Upper lobe of right lung (tissue), 1 donor: ENCODE results near the gene FLYWCH1. TPM values are rescaled to one million over a fixed set of nuclear protein-coding genes. Genes with fewer than 3 reads are reported as not detected.

ENCODE experiments used
- ATAC-seq: fragments of 200-7000 bp; cut with Tn5 transposase; one replicate; pipeline ENCODE4 v1.9.1; 2020; ENCODE audit warnings: mild to moderate bottlenecking, moderate library complexity
- DNase-seq: peaks from one replicate; pipeline ENCODE4 v3.0.0-alpha.2; 2020
- H3K27ac ChIP-seq: fragments of 200-600 bp; one replicate; pipeline ENCODE4 v1.8.0; 2022
- H3K27me3 ChIP-seq: fragments of 200-600 bp; one replicate; pipeline ENCODE4 v1.8.0; 2022; ENCODE audit warnings: mild to moderate bottlenecking
- H3K36me3 ChIP-seq: fragments of 200-600 bp; one replicate; pipeline ENCODE4 v1.8.0; 2022
- H3K4me1 ChIP-seq: fragments of 200-600 bp; one replicate; pipeline ENCODE4 v1.8.0; 2022
- H3K4me3 ChIP-seq: fragments of 200-600 bp; one replicate; pipeline ENCODE4 v1.8.0; 2022; ENCODE audit warnings: mild to moderate bottlenecking
- H3K9me3 ChIP-seq: fragments of 200-600 bp; one replicate; pipeline ENCODE4 v1.8.0; 2022
- CTCF ChIP-seq: fragments of 200-600 bp; IDR thresholded peaks from one replicate; pipeline ENCODE4 v1.8.0; 2022; ENCODE audit warnings: antibody characterized with exemption
- intact Hi-C: fragments of 100-400 bp; cut with DNase I; formaldehyde crosslinking; loops from one replicate; pipeline ENCODE4 v1.11.0; 2022
- total RNA-seq: library from RNA; stranded (reverse); fragmentation: NEBNext Ultra II Directional; extraction: Animal tissue kit (Norgen Biotek cat#: 25700); gene quantifications from one replicate; pipeline ENCODE4 v1.2.1, GENCODE V29; 2021
- donor health status: DM: no; HTN: yes; CAD: no; lungs with severe emphysema.

Gene FLYWCH1
- total RNA-seq, 1 donor from 2014 or later, result 41.3 TPM

- peaks cover 6% of the 10 kb centered on the region for H3K27me3 ChIP-seq
- TF ChIP-seq CTCF, result no peak
- H3K9me3 ChIP-seq, result no peaks in the 10 kb centered on the region
- DNase-seq, result no peak
- H3K36me3 ChIP-seq, result no peaks in the 10 kb centered on the region
- no peak overlapping the region for H3K4me3 ChIP-seq
- no peaks in the 10 kb centered on the region for H3K4me1 ChIP-seq
- intact Hi-C loops, result no loop called here
- no peak overlapping the region for H3K27ac ChIP-seq
- no peak for ATAC-seq
Measured at GRCh38 chr16:3000540-3000939, 88.8 kb downstream of the FLYWCH1 start.

Other genes starting within 250 kb of the FLYWCH1 start
- gene KCTD5, start 229.4 kb upstream of the FLYWCH1 start, total RNA-seq, result 23.8 TPM
- gene PRSS27, start 191.7 kb upstream of the FLYWCH1 start, total RNA-seq, result 0.81 TPM
- gene SRRM2, start 159.3 kb upstream of the FLYWCH1 start, total RNA-seq, result 660 TPM
- gene ELOB, start 134.7 kb upstream of the FLYWCH1 start, total RNA-seq, result 179 TPM
- not detected for gene PRSS33, start 124.4 kb upstream of the FLYWCH1 start, total RNA-seq
- not detected for gene PRSS41, start 113.5 kb upstream of the FLYWCH1 start, total RNA-seq
- gene PRSS21, start 94.7 kb upstream of the FLYWCH1 start, total RNA-seq, result 17.1 TPM
- not detected for gene ZG16B, start 81.6 kb upstream of the FLYWCH1 start, total RNA-seq
- gene PRSS22, start 53.8 kb upstream of the FLYWCH1 start, total RNA-seq, result 15.2 TPM
- gene FLYWCH2, start 28.7 kb upstream of the FLYWCH1 start, total RNA-seq, result 29.0 TPM
- gene KREMEN2, start 52.3 kb downstream of the FLYWCH1 start, total RNA-seq, result not detected
- gene PAQR4, start 57.4 kb downstream of the FLYWCH1 start, total RNA-seq, result 7.4 TPM
- 3.8 TPM for gene PKMYT1, start 68.5 kb downstream of the FLYWCH1 start, total RNA-seq
- 0.75 TPM for gene CLDN9, start 101.0 kb downstream of the FLYWCH1 start, total RNA-seq
- gene CLDN6, start 106.3 kb downstream of the FLYWCH1 start, total RNA-seq, result not detected
- gene TNFRSF12A, start 108.4 kb downstream of the FLYWCH1 start, total RNA-seq, result 74.9 TPM
- 55.7 TPM for gene HCFC1R1, start 112.0 kb downstream of the FLYWCH1 start, total RNA-seq
- gene THOC6, start 112.1 kb downstream of the FLYWCH1 start, total RNA-seq, result 31.4 TPM
- gene BICDL2, start 125.0 kb downstream of the FLYWCH1 start, total RNA-seq, result 16.3 TPM
- gene MMP25, start 134.6 kb downstream of the FLYWCH1 start, total RNA-seq, result 12.8 TPM
- 91.5 TPM for gene IL32, start 153.7 kb downstream of the FLYWCH1 start, total RNA-seq
- not detected for gene ZSCAN10, start 187.4 kb downstream of the FLYWCH1 start, total RNA-seq
- 11.7 TPM for gene ZNF205, start 200.7 kb downstream of the FLYWCH1 start, total RNA-seq
- 9.1 TPM for gene ZNF213, start 223.1 kb downstream of the FLYWCH1 start, total RNA-seq